PC-3 (cell line): ENCODE measurements around the gene UBAC2. TPM values are rescaled to one million over a fixed set of nuclear protein-coding genes. Genes with fewer than 3 reads are reported as not detected.

Source experiments
- ATAC-seq: fragments of 200-7000 bp; cut with Tn5 transposase; 2 replicates; pipeline ENCODE4 v1.9.1; 2020; ENCODE audit warnings: mild to moderate bottlenecking, moderate library complexity
- BruUV-seq: library from RNA; stranded (reverse); fragments of 400-500 nt; replicated peaks from 2 replicates; lab custom pipeline; 2021; lab: Mats Ljungman, UMichigan
- CTCF ChIA-PET: fragments of 300-600 bp; sonication (Branson Sonifier 250); formaldehyde crosslinking; loops from one replicate; lab custom pipeline; 2022; ENCODE audit warnings: antibody characterized with exemption; lab: Charles Lee
- POLR2A ChIA-PET: fragments of 300-600 bp; sonication (Branson Sonifier 250); formaldehyde crosslinking; loops from one replicate; lab custom pipeline; 2022; ENCODE audit warnings: antibody characterized with exemption; ENCODE audit not compliant: unreplicated experiment; lab: Charles Lee
- DNase-seq: peaks from one replicate; pipeline ENCODE4 v3.0.0-alpha.2; 2015
- H2AFZ ChIP-seq: fragments of 300-600 bp; sonication (generic); 2 replicates; pipeline ENCODE4 v1.6.0; 2016; ENCODE audit warnings: antibody characterized with exemption, low read length
- H3F3A ChIP-seq: fragments of 300-600 bp; sonication (generic); one replicate; pipeline ENCODE4 v1.6.0; 2017; ENCODE audit warnings: antibody characterized with exemption, low read length, control low read depth, mild to moderate bottlenecking; ENCODE audit not compliant: unreplicated experiment
- H3K27ac ChIP-seq: fragments of 300-600 bp; sonication (generic); 2 replicates; pipeline ENCODE4 v1.5.1; 2016; ENCODE audit warnings: mild to moderate bottlenecking, low read length
- H3K27me3 ChIP-seq: fragments of 300-600 bp; sonication (generic); 2 replicates; pipeline ENCODE4 v1.6.1; 2016; ENCODE audit warnings: low read length, mixed read lengths
- H3K36me3 ChIP-seq: fragments of 300-600 bp; sonication (generic); 2 replicates; pipeline ENCODE4 v1.6.1; 2016; ENCODE audit warnings: low read depth, mixed run types, low read length, mixed read lengths
- H3K4me1 ChIP-seq: fragments of 300-600 bp; sonication (generic); 2 replicates; pipeline ENCODE4 v1.5.1; 2016; ENCODE audit warnings: low read length; ENCODE audit not compliant: insufficient read depth
- H3K4me2 ChIP-seq: fragments of 300-600 bp; sonication (generic); 2 replicates; pipeline ENCODE4 v1.6.0; 2016; ENCODE audit warnings: low read length
- H3K4me3 ChIP-seq: fragments of 300-600 bp; sonication (generic); 2 replicates; pipeline ENCODE4 v1.5.1; 2016; ENCODE audit warnings: mild to moderate bottlenecking, low read length, mixed read lengths
- H3K79me2 ChIP-seq: fragments of 300-600 bp; sonication (generic); 2 replicates; pipeline ENCODE4 v1.6.1; 2017; ENCODE audit warnings: low read length, mixed read lengths
- H3K9ac ChIP-seq: fragments of 300-600 bp; sonication (generic); 2 replicates; pipeline ENCODE4 v1.6.0; 2016; ENCODE audit warnings: mild to moderate bottlenecking, low read length
- H3K9me2 ChIP-seq: fragments of 300-600 bp; sonication (generic); replicated peaks from 2 replicates; pipeline ENCODE4 v1.6.1; 2016; ENCODE audit warnings: mixed run types, low read length, mixed read lengths
- H3K9me3 ChIP-seq: fragments of 300-600 bp; sonication (generic); 2 replicates; pipeline ENCODE4 v1.6.1; 2016; ENCODE audit warnings: low read length, mixed read lengths
- H4K20me1 ChIP-seq: fragments of 300-600 bp; sonication (generic); 2 replicates; pipeline ENCODE4 v1.6.1; 2016; ENCODE audit warnings: low read length, mixed read lengths
- CTCF ChIP-seq: fragments of 300-600 bp; sonication (generic); conservative IDR thresholded peaks from 2 replicates; pipeline ENCODE4 v1.5.1; 2017; ENCODE audit warnings: antibody characterized with exemption, low read depth, mild to moderate bottlenecking, low read length
- EZH2 ChIP-seq: fragments of 300-600 bp; sonication (generic); IDR thresholded peaks from one replicate; pipeline ENCODE4 v1.6.1; 2017; ENCODE audit warnings: antibody characterized with exemption, mild to moderate bottlenecking, low read length; ENCODE audit not compliant: unreplicated experiment
- EZH2phosphoT487 ChIP-seq: fragments of 300-600 bp; sonication (generic); IDR thresholded peaks from 2 replicates; pipeline ENCODE4 v1.6.1; 2018; ENCODE audit warnings: mild to moderate bottlenecking, antibody characterized with exemption, low read length, borderline replicate concordance
- intact Hi-C: fragments of 100-400 bp; cut with micrococcal nuclease; formaldehyde crosslinking; loops from 2 replicates; pipeline ENCODE4 v1.9.0; 2023
- total RNA-seq: library from RNA; depleted of rRNA; stranded (reverse); fragments of >200 nt; gene quantifications from 2 replicates; pipeline ENCODE4 v1.2.3, GENCODE V29; 2014

Gene UBAC2
- total RNA-seq, 1 experiment from 2014 or later: 34.5 TPM

GRCh38 chr13:99193152-99193551 lies 7.5 kb upstream of the UBAC2 start:
- no peaks in the 10 kb centered on the region for H3K27me3 ChIP-seq
- no peak overlapping the region for H3K9ac ChIP-seq
- H3K4me1 ChIP-seq: peaks cover 41% of the 10 kb centered on the region
- CTCF ChIA-PET: no interaction called here
- no peak for ATAC-seq
- H3K79me2 ChIP-seq: peaks cover 2% of the 10 kb centered on the region
- H3K4me3 ChIP-seq: no peak overlapping the region
- H3K27ac ChIP-seq: no peak overlapping the region
- no peaks in the 10 kb centered on the region for H3K36me3 ChIP-seq
- BruUV-seq: no TSS peak
- no peak overlapping the region for H3K4me2 ChIP-seq
- DNase-seq: no peak
- no peak for TF ChIP-seq CTCF
- no peak for TF ChIP-seq EZH2phosphoT487
- no peak for TF ChIP-seq EZH2
- POLR2A ChIA-PET: no interaction called here
- H3K9me3 ChIP-seq: no peaks in the 10 kb centered on the region
- intact Hi-C loops: loop anchor here (10.0 kb wide), 1 partner anchor 322 kb away; no protein-coding TSS in a partner anchor
- H3F3A ChIP-seq: peaks cover 6% of the 10 kb centered on the region
- H3K9me2 ChIP-seq: no peaks in the 10 kb centered on the region
- no peaks in the 10 kb centered on the region for H4K20me1 ChIP-seq
- H2AFZ ChIP-seq: no peak overlapping the region

DNA sequence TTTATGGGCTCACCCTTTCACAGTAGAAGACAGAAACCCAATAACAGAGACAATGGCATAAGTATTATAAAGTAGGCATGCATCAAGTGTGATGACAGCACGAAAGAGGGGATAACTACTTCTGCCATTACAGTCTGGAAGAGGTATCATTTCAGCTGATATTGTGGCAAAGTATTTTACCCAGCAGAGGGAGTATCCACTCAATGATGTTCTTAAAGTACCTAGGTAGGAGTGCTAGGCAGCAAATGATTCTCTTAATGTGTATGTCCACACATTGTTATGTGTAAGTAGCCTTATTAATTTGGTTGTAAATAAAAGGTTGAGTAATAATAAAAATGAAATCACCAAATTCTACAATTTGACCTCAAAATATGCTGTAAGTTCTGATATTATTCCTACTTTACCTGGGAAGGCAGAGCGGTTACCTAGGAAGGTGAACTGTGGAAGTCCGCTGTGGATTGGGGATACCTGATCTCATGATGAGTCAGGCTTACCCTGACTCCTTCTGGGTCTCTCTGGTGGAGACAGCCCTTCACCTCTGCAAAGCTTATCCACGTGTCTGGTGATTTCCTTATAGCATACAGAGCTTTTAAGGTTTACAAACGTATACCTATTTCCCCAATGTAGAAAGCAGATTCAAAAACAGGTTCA lies 4.1 kb upstream of the UBAC2 start:
- H4K20me1 ChIP-seq: no peaks in the 10 kb centered on the region
- peak overlapping the region; percentile 29 for H3K9ac ChIP-seq
- BruUV-seq: no TSS peak
- H3K36me3 ChIP-seq: no peaks in the 10 kb centered on the region
- H3K4me3 ChIP-seq: peak overlapping the region; percentile 99
- peaks cover 28% of the 10 kb centered on the region for H3K79me2 ChIP-seq
- ATAC-seq: peak; percentile 25
- CTCF ChIA-PET: interaction anchor here (1.2 to 1.4 kb wide), 2 partner anchors 20 to 69 kb away, joined by 3 to 9 read pairs; no protein-coding TSS in a partner anchor
- no peaks in the 10 kb centered on the region for H3K27me3 ChIP-seq
- H3K9me2 ChIP-seq: no peaks in the 10 kb centered on the region
- peak overlapping the region; percentile 90 for H3K4me2 ChIP-seq
- TF ChIP-seq EZH2phosphoT487 (no peak), EZH2 (no peak), CTCF (peak; percentile 50; the same call in 1 of the 2 replicates)
- H2AFZ ChIP-seq: peak overlapping the region; percentile 21; the same call in 1 of the 2 replicates
- peak; percentile 74 for DNase-seq
- intact Hi-C loops: loop anchor here (1.0 to 10.0 kb wide), 3 partner anchors 32 to 318 kb away; no protein-coding TSS in a partner anchor
- H3K9me3 ChIP-seq: no peaks in the 10 kb centered on the region
- POLR2A ChIA-PET: no interaction called here
- peaks cover 11% of the 10 kb centered on the region for H3F3A ChIP-seq
- H3K4me1 ChIP-seq: peaks cover 47% of the 10 kb centered on the region
- H3K27ac ChIP-seq: peak overlapping the region; percentile 93
